Astrocyte (in vitro differentiated cells and primary cell): ENCODE results near the gene ARMH4. TPM values are rescaled to one million over a fixed set of nuclear protein-coding genes. Genes with fewer than 3 reads are reported as not detected.

Source experiments
- DNase-seq: peaks from one replicate; pipeline ENCODE4 v3.0.0-alpha.2; 2010; ENCODE audit warnings: low read depth
- FAIRE-seq: peaks from 2 replicates; lab custom pipeline; 2011; peaks lifted over from hg19 to GRCh38; lab: Jason Lieb, UNC
- H2AFZ ChIP-seq: 2 replicates; pipeline ENCODE4 v1.6.0; 2012; ENCODE audit warnings: low read depth, low read length, inconsistent platforms
- H3K27ac ChIP-seq: 2 replicates; pipeline ENCODE4 v1.5.1; 2011; ENCODE audit warnings: low read depth, low read length, inconsistent platforms
- H3K27me3 ChIP-seq: 2 replicates; pipeline ENCODE4 v1.6.0; 2011; ENCODE audit warnings: low read length, inconsistent platforms; ENCODE audit not compliant: insufficient read depth
- H3K36me3 ChIP-seq: 2 replicates; pipeline ENCODE4 v1.5.1; 2011; ENCODE audit warnings: low read length, inconsistent platforms; ENCODE audit not compliant: insufficient read depth
- H3K4me1 ChIP-seq: 2 replicates; pipeline ENCODE4 v1.5.1; 2011; ENCODE audit warnings: low read length, inconsistent platforms; ENCODE audit not compliant: insufficient read depth
- H3K4me2 ChIP-seq: 2 replicates; pipeline ENCODE4 v1.6.0; 2012; ENCODE audit warnings: low read length, inconsistent platforms
- H3K4me3 ChIP-seq: 2 replicates; pipeline ENCODE4 v1.5.1; 2011; ENCODE audit warnings: low read depth, mild to moderate bottlenecking, low read length, inconsistent platforms; ENCODE audit not compliant: insufficient read depth
- H3K79me2 ChIP-seq: 2 replicates; pipeline ENCODE4 v1.6.0; 2012; ENCODE audit warnings: mild to moderate bottlenecking, low read length, inconsistent platforms; ENCODE audit not compliant: insufficient read depth
- H3K9ac ChIP-seq: 2 replicates; pipeline ENCODE4 v1.6.0; 2012; ENCODE audit warnings: mild to moderate bottlenecking, low read length, inconsistent platforms
- H3K9me3 ChIP-seq: 2 replicates; pipeline ENCODE4 v1.5.1; 2012; ENCODE audit warnings: low read depth, mild to moderate bottlenecking, low read length, inconsistent platforms; ENCODE audit not compliant: insufficient read depth
- H4K20me1 ChIP-seq: 2 replicates; pipeline ENCODE4 v1.6.0; 2012; ENCODE audit warnings: low read length, inconsistent platforms; ENCODE audit not compliant: insufficient read depth
- H3K27ac Mint-ChIP-seq: one replicate; pipeline ENCODE4 v1.8.0; 2021; ENCODE audit warnings: mild to moderate bottlenecking, mixed read lengths; ENCODE audit not compliant: unreplicated experiment
- H3K27me3 Mint-ChIP-seq: one replicate; pipeline ENCODE4 v1.8.0; 2021; ENCODE audit warnings: low read depth, mixed read lengths; ENCODE audit not compliant: unreplicated experiment
- H3K36me3 Mint-ChIP-seq: one replicate; pipeline ENCODE4 v1.8.0; 2021; ENCODE audit warnings: low read depth, mixed read lengths; ENCODE audit not compliant: unreplicated experiment
- H3K4me1 Mint-ChIP-seq: one replicate; pipeline ENCODE4 v1.8.0; 2021; ENCODE audit warnings: low read depth, mixed read lengths; ENCODE audit not compliant: unreplicated experiment
- H3K4me3 Mint-ChIP-seq: one replicate; pipeline ENCODE4 v1.8.0; 2021; ENCODE audit warnings: mild to moderate bottlenecking, moderate library complexity, mixed read lengths; ENCODE audit not compliant: unreplicated experiment
- H3K9me3 Mint-ChIP-seq: one replicate; pipeline ENCODE4 v1.8.0; 2021; ENCODE audit warnings: mild to moderate bottlenecking, mixed read lengths; ENCODE audit not compliant: unreplicated experiment
- CTCF ChIP-seq: IDR thresholded peaks from 2 replicates; pipeline ENCODE4 v1.5.1; 2011; ENCODE audit warnings: low read depth, mild to moderate bottlenecking, inconsistent platforms, low read length, moderate library complexity; ENCODE audit not compliant: insufficient read depth
- EZH2 ChIP-seq: IDR thresholded peaks from 2 replicates; pipeline ENCODE4 v1.6.1; 2012; ENCODE audit warnings: mild to moderate bottlenecking, low read length, inconsistent platforms; ENCODE audit not compliant: insufficient read depth
- total RNA-seq: library from RNA; stranded (reverse); gene quantifications from 2 replicates; pipeline ENCODE4 v1.2.1, GENCODE V29; 2021

Gene ARMH4
- total RNA-seq, 1 donor from 2014 or later = 19.3 TPM

GRCh38 chr14:58082011-58082410 lies 70.0 kb downstream of the ARMH4 start:
- Mint-ChIP-seq H3K4me1 (peaks cover 36% of the 10 kb centered on the region), H3K27me3 (no peaks in the 10 kb centered on the region), H3K27ac (peak overlapping the region; percentile 97), H3K36me3 (peaks cover 2% of the 10 kb centered on the region), H3K9me3 (no peaks in the 10 kb centered on the region), H3K4me3 (peak overlapping the region; percentile 1)
- Histone ChIP-seq H3K9ac (peak overlapping the region; percentile 68), H3K27ac (peak overlapping the region; percentile 92), H3K27me3 (no peaks in the 10 kb centered on the region), H3K4me1 (peaks cover 37% of the 10 kb centered on the region), H3K36me3 (no peaks in the 10 kb centered on the region), H3K4me3 (no peak overlapping the region), H3K79me2 (no peaks in the 10 kb centered on the region), H3K9me3 (no peaks in the 10 kb centered on the region), H4K20me1 (no peaks in the 10 kb centered on the region), H3K4me2 (peak overlapping the region; percentile 74), H2AFZ (no peak overlapping the region)
- FAIRE-seq = peak; percentile 49
- TF ChIP-seq EZH2 (no peak), CTCF (no peak)
- peak; percentile 40 for DNase-seq

GRCh38 chr14:58078471-58078870 lies 73.5 kb downstream of the ARMH4 start:
- Histone ChIP-seq H3K27ac (peak overlapping the region; percentile 95), H2AFZ (no peak overlapping the region), H3K4me2 (peak overlapping the region; percentile 80), H3K4me1 (peaks cover 41% of the 10 kb centered on the region), H3K27me3 (no peaks in the 10 kb centered on the region), H3K9ac (peak overlapping the region; percentile 79), H3K9me3 (no peaks in the 10 kb centered on the region), H3K36me3 (no peaks in the 10 kb centered on the region), H3K79me2 (no peaks in the 10 kb centered on the region), H3K4me3 (no peak overlapping the region), H4K20me1 (no peaks in the 10 kb centered on the region)
- Mint-ChIP-seq H3K27ac (peak overlapping the region; percentile 98), H3K4me1 (peaks cover 36% of the 10 kb centered on the region), H3K27me3 (no peaks in the 10 kb centered on the region), H3K36me3 (no peaks in the 10 kb centered on the region), H3K4me3 (no peak overlapping the region), H3K9me3 (no peaks in the 10 kb centered on the region)
- FAIRE-seq (no peak), DNase-seq (peak; percentile 36)
- TF ChIP-seq EZH2 = no peak
- no peak for TF ChIP-seq CTCF

GRCh38 chr14:58078068-58078467 lies 73.9 kb downstream of the ARMH4 start:
- Histone ChIP-seq H3K9ac (peak overlapping the region; percentile 79), H3K27me3 (no peaks in the 10 kb centered on the region), H4K20me1 (no peaks in the 10 kb centered on the region), H3K9me3 (no peaks in the 10 kb centered on the region), H3K4me3 (peak overlapping the region; percentile 24), H3K4me2 (peak overlapping the region; percentile 80), H2AFZ (no peak overlapping the region), H3K79me2 (no peaks in the 10 kb centered on the region), H3K36me3 (no peaks in the 10 kb centered on the region), H3K4me1 (peaks cover 41% of the 10 kb centered on the region), H3K27ac (peak overlapping the region; percentile 95)
- H3K27ac Mint-ChIP-seq = peak overlapping the region; percentile 98
- peak; percentile 89 for DNase-seq
- no peaks in the 10 kb centered on the region for H3K9me3 Mint-ChIP-seq
- no peaks in the 10 kb centered on the region for H3K27me3 Mint-ChIP-seq
- peak; percentile 80 for FAIRE-seq
- peak overlapping the region; percentile 52 for H3K4me3 Mint-ChIP-seq
- peaks cover 36% of the 10 kb centered on the region for H3K4me1 Mint-ChIP-seq
- TF ChIP-seq CTCF (no peak), EZH2 (no peak)
- no peaks in the 10 kb centered on the region for H3K36me3 Mint-ChIP-seq
